Esophagus muscularis mucosa (tissue), 3 donors: Measurements from ENCODE around the gene ADRB2.

ENCODE experiments used
- EP300 ChIP-seq: sonication (generic); formaldehyde crosslinking; IDR thresholded peaks from one replicate; pipeline ENCODE4 v1.6.1; 2017; ENCODE audit warnings: antibody characterized with exemption
- POLR2A ChIP-seq: fragments of 450-650 bp; IDR thresholded peaks from one replicate; pipeline ENCODE4 v1.6.1; 2017; ENCODE audit warnings: antibody characterized with exemption, moderate library complexity, mild to moderate bottlenecking, low read depth
- POLR2AphosphoS5 ChIP-seq, 2 donors: sonication (generic); formaldehyde crosslinking; IDR thresholded peaks; one replicate each; pipeline ENCODE4 v1.6.1; 2017; ENCODE audit warnings: antibody characterized with exemption in 2 of 2

GRCh38 chr5:148823871-148824270, 2.5 kb upstream of the ADRB2 start:
- TF ChIP-seq EP300 = no peak
- TF ChIP-seq POLR2AphosphoS5 (IDR thresholded peaks at IDR 0.05) = no peak
- TF ChIP-seq POLR2A = no peak
